ENCODE data around the gene SDK1. TPM values are rescaled to one million over a fixed set of nuclear protein-coding genes. Genes with fewer than 3 reads are reported as not detected.

The SDK1 gene
- total RNA-seq, 1 donor from 2014 or later, result 3.9 TPM

DNA sequence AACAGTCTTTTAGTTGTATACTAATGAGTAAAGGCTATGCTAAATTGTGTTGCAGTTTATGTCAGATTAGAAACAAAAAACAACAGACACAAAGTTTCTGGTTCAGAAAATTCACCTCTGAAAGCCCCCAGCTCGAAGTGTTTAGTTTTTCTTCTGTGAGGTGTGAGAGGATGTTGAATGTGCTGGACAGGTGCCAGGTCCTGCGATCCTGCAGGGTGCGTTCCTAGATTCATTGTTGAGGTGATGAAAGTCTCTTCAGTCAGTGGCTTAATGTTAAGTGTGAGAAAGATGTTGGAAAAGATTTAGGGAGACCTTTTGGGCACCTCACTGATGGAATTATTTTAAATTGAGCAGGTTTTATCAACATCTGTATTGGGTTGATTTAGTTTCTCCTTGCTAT lies 287.3 kb downstream of the SDK1 start:
- Histone ChIP-seq H3K27me3 (ENCODE audit: control insufficient read depth, insufficient read depth, low read length) (no peaks in the 10 kb centered on the region), H3K36me3 (ENCODE audit: control insufficient read depth, insufficient read depth, low read length) (no peaks in the 10 kb centered on the region), H3K4me3 (ENCODE audit: low read depth, low read length) (no peak overlapping the region)
- DNase-seq (ENCODE audit: low read depth), result no peak
- TF ChIP-seq, protein P1, sequence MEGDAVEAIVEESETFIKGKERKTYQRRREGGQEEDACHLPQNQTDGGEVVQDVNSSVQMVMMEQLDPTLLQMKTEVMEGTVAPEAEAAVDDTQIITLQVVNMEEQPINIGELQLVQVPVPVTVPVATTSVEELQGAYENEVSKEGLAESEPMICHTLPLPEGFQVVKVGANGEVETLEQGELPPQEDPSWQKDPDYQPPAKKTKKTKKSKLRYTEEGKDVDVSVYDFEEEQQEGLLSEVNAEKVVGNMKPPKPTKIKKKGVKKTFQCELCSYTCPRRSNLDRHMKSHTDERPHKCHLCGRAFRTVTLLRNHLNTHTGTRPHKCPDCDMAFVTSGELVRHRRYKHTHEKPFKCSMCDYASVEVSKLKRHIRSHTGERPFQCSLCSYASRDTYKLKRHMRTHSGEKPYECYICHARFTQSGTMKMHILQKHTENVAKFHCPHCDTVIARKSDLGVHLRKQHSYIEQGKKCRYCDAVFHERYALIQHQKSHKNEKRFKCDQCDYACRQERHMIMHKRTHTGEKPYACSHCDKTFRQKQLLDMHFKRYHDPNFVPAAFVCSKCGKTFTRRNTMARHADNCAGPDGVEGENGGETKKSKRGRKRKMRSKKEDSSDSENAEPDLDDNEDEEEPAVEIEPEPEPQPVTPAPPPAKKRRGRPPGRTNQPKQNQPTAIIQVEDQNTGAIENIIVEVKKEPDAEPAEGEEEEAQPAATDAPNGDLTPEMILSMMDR (IDR thresholded peaks at IDR 0.05; ENCODE audit: insufficient read depth, low read length, poor library complexity, severe bottlenecking), result no peak

DNA sequence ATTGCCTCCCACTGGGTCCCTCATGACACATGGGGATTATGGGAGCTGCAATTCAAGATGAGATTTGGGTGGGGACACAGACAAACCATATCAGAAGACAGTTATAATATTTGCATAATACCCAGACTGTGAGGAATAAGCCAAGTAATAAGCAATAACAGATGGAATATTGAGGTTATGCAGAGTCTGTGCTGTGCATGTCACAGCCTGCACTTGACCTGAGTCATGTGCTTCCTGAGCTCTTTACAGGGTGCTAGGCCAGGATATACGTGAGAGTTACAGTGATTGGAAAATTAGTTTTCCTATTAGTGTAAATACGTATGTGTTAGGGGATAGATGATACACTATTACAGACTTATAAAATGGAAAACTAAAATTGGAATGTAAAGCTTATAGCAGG lies 288.7 kb downstream of the SDK1 start:
- Histone ChIP-seq H3K36me3 (ENCODE audit: control insufficient read depth, insufficient read depth, low read length) (no peaks in the 10 kb centered on the region), H3K27me3 (ENCODE audit: control insufficient read depth, insufficient read depth, low read length) (no peaks in the 10 kb centered on the region), H3K4me3 (ENCODE audit: low read depth, low read length) (no peak overlapping the region)
- TF ChIP-seq, protein P1 (IDR thresholded peaks at IDR 0.05; ENCODE audit: insufficient read depth, low read length, poor library complexity, severe bottlenecking), result no peak
- DNase-seq (ENCODE audit: low read depth), result no peak

DNA sequence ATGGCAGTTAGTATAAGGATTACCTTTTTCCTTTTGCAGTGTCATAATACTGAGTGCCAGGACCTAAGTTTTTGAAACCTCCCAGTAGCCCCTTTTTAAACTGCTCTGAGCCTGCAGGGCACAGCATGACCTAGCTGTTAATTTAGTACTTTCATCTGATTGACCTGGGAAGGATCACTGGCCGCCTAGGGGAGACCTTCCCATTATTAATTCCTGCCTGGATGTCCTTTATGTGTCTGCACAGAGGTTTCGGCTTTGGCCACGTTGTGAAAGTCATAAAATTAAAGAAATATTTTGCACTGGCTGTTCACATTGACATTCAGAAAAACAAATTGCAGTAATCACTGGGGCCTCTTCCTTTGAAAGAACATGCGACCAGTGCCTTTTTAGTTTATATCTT lies 290.2 kb downstream of the SDK1 start:
- Histone ChIP-seq H3K27me3 (ENCODE audit: control insufficient read depth, insufficient read depth, low read length) (no peaks in the 10 kb centered on the region), H3K4me3 (ENCODE audit: low read depth, low read length) (no peak overlapping the region), H3K36me3 (ENCODE audit: control insufficient read depth, insufficient read depth, low read length) (no peaks in the 10 kb centered on the region)
- TF ChIP-seq, protein P1 (IDR thresholded peaks at IDR 0.05; ENCODE audit: insufficient read depth, low read length, poor library complexity, severe bottlenecking), result no peak
- no peak for DNase-seq (ENCODE audit: low read depth)

DNA sequence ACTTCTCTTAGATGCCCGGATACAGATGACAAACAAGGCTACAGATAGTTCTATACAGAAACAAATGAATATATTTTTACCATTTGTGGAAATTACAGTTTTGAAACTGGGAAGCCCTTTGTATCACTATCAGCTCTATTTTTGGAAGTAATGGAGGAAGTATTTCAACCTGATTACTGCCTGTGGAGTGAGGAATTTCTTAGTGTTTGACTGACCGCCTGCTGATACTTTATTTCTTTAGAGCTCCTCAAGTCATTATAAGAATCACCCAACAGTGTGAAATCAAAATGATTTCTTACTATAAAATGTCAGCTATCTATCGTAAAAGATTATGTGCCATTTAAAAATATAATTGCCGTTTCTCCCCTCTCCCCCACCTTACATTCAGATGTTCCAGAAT lies 290.9 kb downstream of the SDK1 start:
- TF ChIP-seq, protein P1 (IDR thresholded peaks at IDR 0.05; ENCODE audit: insufficient read depth, low read length, poor library complexity, severe bottlenecking), result no peak
- H3K4me3 ChIP-seq (ENCODE audit: low read depth, low read length), result no peak overlapping the region
- H3K36me3 ChIP-seq (ENCODE audit: control insufficient read depth, insufficient read depth, low read length), result no peaks in the 10 kb centered on the region
- H3K27me3 ChIP-seq (ENCODE audit: control insufficient read depth, insufficient read depth, low read length), result no peaks in the 10 kb centered on the region
- no peak for DNase-seq (ENCODE audit: low read depth)

DNA sequence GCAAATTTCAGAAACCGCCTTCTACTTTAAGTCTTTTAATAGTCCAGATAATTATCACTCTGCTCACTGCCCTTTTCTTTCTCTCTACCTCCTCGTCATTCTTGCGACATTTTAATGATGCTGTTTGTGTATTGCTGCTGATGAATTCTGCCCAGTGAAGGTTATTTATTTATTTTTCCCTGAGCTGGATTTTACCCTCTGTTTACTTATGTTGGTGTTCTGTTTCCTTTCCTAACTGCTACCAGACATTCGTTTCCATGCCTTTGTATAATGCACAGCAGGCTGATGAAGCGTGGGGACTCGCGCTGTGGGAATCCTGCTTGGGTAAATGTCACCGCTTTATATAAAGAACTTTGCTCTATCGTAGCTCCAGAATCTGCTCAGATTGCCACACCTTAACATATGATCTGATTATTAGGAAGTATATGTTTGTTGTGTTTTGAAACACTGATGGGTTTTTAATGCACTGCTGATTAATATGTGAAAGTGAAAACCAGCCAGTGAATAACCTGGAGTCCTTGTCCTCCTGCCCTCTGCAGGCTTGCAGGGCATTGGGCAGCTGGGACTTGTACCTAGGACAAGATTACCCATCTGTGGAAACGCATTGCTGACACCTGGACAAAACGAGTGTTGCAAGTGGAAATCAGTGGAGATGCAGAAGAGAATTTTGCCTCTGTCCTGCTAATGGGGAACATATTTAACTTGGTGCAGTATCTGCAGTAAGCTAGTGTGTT lies 291.5 kb downstream of the SDK1 start:
- DNase-seq (ENCODE audit: low read depth), result no peak
- TF ChIP-seq, protein P1 (IDR thresholded peaks at IDR 0.05; ENCODE audit: insufficient read depth, low read length, poor library complexity, severe bottlenecking), result no peak
- H3K36me3 ChIP-seq (ENCODE audit: control insufficient read depth, insufficient read depth, low read length), result no peaks in the 10 kb centered on the region
- no peak overlapping the region for H3K4me3 ChIP-seq (ENCODE audit: low read depth, low read length)
- H3K27me3 ChIP-seq (ENCODE audit: control insufficient read depth, insufficient read depth, low read length), result no peaks in the 10 kb centered on the region

DNA sequence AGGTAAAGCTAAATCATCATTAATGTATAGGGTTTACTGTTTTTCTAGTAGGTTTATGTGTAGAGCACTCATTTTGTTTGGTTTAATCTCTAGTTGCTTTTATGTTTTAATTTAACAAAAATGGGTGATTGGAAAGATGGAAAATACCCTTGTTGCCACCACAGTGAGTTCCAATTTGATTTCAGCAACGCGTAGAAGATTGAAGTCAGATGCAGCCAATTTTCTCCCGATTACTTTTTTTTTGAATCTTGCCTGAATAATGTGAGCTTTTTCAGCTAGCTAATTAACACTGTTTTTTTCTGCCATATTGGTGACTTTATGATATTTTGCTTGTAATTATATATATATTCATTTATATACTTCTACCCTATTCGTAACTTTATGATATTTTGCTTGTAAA lies 293.8 kb downstream of the SDK1 start:
- Histone ChIP-seq H3K27me3 (ENCODE audit: control insufficient read depth, insufficient read depth, low read length) (no peaks in the 10 kb centered on the region), H3K4me3 (ENCODE audit: low read depth, low read length) (no peak overlapping the region), H3K36me3 (ENCODE audit: control insufficient read depth, insufficient read depth, low read length) (no peaks in the 10 kb centered on the region)
- no peak for DNase-seq (ENCODE audit: low read depth)
- TF ChIP-seq, protein P1 (IDR thresholded peaks at IDR 0.05; ENCODE audit: insufficient read depth, low read length, poor library complexity, severe bottlenecking), result no peak

Measured in kidney epithelial cell (primary cell).